Chondrocyte (in vitro differentiated cells): ENCODE results near the gene ATP10A. TPM values are rescaled to one million over a fixed set of nuclear protein-coding genes. Genes with fewer than 3 reads are reported as not detected.

ENCODE experiments used
- DNase-seq: peaks from one replicate; pipeline ENCODE4 v3.0.0; 2021; ENCODE audit warnings: mixed read lengths, low spot score
- H3K27ac Mint-ChIP-seq: one replicate; pipeline ENCODE4 v1.8.0; 2021; ENCODE audit warnings: mild to moderate bottlenecking, moderate library complexity, mixed read lengths; ENCODE audit not compliant: unreplicated experiment
- H3K27me3 Mint-ChIP-seq: 2 replicates; pipeline ENCODE4 v1.8.0; 2021; ENCODE audit warnings: low read depth, mixed read lengths
- H3K36me3 Mint-ChIP-seq: 2 replicates; pipeline ENCODE4 v1.8.0; 2021; ENCODE audit warnings: low read depth, mixed read lengths
- H3K4me1 Mint-ChIP-seq: 2 replicates; pipeline ENCODE4 v1.8.0; 2021; ENCODE audit warnings: low read depth, mild to moderate bottlenecking, mixed read lengths
- H3K4me3 Mint-ChIP-seq: one replicate; pipeline ENCODE4 v1.8.0; 2021; ENCODE audit warnings: mild to moderate bottlenecking, moderate library complexity, mixed read lengths; ENCODE audit not compliant: unreplicated experiment
- H3K9me3 Mint-ChIP-seq: 2 replicates; pipeline ENCODE4 v1.8.0; 2021; ENCODE audit warnings: low read depth, mixed read lengths
- total RNA-seq: library from RNA; stranded (reverse); gene quantifications from 3 replicates; pipeline ENCODE4 v1.2.1, GENCODE V29; 2021
- TF ChIP-seq, protein P1 (sequence below): fragments of 200-600 bp; sonication (generic); IDR thresholded peaks from 2 replicates; pipeline ENCODE4 v1.5.0; 2021; ENCODE audit warnings: antibody characterized with exemption, mild to moderate bottlenecking, moderate library complexity

The ATP10A gene
- total RNA-seq, 1 donor from 2014 or later = 163 TPM

DNA sequence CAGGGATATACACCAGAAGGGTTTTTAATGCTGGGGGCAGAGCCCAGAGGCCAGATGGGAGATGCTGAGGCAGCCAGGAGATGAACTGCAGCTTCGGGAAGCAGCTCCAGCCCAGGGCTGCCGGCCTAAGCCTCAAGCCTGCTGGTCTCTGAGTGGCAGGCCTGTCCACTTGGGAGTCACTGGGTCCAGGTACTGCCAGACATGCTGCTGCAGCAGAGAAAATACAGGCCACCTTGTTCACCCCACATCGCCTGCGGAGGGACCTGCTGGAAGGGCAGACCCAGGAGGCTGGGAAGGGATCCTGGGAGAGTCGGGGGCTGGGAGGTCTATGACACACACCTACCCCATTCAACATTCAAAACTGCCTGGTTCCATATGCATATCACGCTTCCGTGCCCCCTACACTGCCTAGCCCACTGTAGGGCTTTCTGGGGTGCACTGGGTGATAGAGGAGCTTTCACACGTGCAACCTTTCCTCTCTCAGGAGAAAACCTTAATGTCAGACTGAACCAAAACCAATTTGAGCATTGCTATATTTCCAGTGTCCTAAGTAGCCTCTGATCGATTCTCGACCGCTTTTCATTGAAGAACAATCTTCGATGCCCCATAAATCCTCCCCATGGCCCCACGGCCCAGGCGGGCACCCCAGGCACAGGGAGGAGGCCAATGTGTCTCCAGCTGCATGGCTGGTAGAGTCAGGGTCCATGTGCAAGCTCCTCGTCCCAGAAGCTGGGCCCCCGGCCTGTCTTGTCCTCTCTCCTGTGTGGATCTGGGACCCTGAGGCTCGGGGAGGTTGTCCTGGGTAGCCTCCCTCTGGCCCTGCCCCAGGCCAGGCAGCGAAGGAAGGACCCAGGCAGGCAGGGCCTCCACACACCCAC lies 147.4 kb downstream of the ATP10A start:
- no peaks in the 10 kb centered on the region for H3K27me3 Mint-ChIP-seq
- H3K27ac Mint-ChIP-seq = peak overlapping the region; percentile 41

DNA sequence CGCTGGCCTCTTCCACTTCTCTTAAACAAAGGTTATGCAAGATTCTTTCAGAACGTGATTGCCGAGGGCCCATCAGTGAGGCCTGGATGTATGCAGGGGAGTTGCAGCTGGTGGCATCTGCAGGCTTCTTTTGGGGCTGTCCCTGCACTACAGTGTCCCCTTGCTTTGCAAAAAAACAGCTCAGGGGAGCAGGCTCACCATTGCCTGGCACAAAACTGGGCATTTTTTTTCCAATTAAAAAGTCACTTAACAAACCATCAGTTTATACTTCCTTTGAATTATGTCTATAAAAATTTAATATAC lies 148.6 kb downstream of the ATP10A start:
- Mint-ChIP-seq H3K4me3 (no peak overlapping the region), H3K27me3 (no peaks in the 10 kb centered on the region), H3K36me3 (peaks cover 41% of the 10 kb centered on the region), H3K4me1 (peaks cover 38% of the 10 kb centered on the region), H3K9me3 (no peaks in the 10 kb centered on the region), H3K27ac (no peak overlapping the region)
- peak; percentile 47 for DNase-seq
- TF ChIP-seq, protein P1, sequence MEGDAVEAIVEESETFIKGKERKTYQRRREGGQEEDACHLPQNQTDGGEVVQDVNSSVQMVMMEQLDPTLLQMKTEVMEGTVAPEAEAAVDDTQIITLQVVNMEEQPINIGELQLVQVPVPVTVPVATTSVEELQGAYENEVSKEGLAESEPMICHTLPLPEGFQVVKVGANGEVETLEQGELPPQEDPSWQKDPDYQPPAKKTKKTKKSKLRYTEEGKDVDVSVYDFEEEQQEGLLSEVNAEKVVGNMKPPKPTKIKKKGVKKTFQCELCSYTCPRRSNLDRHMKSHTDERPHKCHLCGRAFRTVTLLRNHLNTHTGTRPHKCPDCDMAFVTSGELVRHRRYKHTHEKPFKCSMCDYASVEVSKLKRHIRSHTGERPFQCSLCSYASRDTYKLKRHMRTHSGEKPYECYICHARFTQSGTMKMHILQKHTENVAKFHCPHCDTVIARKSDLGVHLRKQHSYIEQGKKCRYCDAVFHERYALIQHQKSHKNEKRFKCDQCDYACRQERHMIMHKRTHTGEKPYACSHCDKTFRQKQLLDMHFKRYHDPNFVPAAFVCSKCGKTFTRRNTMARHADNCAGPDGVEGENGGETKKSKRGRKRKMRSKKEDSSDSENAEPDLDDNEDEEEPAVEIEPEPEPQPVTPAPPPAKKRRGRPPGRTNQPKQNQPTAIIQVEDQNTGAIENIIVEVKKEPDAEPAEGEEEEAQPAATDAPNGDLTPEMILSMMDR = no peak

More for the DNA sequence above, 147.4 kb downstream of the ATP10A start:
- Mint-ChIP-seq H3K36me3 (peaks cover 46% of the 10 kb centered on the region), H3K4me3 (no peak overlapping the region), H3K9me3 (no peaks in the 10 kb centered on the region), H3K4me1 (peaks cover 37% of the 10 kb centered on the region)
- DNase-seq = peak; percentile 88
- TF ChIP-seq, protein P1 = no peak

DNA sequence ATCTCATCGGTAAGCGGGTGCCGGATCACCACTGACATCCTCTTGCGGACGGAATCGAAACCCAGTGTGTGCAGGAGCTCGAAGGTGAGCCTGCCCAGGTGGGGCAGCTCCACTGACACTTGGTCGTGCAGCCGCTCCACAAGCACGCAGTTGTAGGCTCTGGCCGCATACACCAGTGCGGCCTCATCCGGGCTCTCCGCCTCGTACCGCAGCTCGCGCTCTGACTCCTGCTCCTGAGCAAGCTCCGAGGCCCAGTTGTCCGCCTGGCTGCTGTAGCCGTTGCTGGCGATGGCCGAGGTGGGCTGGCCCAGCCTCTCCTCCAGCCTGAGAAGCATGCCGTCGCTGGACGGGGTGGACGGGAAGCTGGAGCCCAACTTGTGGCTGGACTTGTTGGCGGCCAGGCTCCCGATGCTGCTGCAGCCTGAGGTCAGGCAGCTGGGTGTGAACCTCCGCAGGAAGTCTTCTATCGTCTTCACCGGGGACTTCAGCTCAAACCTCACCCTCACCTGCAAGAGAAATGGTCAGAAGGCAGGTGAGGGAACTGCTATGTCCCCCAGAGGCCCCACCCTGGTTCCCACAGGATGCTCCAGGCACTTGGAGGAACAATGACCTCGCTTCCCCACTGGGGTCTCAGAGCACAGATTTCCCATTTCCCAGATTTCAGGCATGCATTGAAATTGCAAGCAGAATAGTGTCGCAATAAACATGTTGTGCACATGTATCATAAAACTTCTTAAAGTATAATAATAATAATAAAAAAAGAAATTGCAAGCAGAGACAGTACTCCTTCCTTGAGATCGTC lies 149.2 kb downstream of the ATP10A start:
- Mint-ChIP-seq H3K27ac (peak overlapping the region; percentile 17), H3K36me3 (peaks cover 42% of the 10 kb centered on the region), H3K27me3 (no peaks in the 10 kb centered on the region), H3K4me3 (no peak overlapping the region), H3K9me3 (no peaks in the 10 kb centered on the region), H3K4me1 (peaks cover 40% of the 10 kb centered on the region)
- DNase-seq = peak; percentile 83
- TF ChIP-seq, protein P1 = no peak

DNA sequence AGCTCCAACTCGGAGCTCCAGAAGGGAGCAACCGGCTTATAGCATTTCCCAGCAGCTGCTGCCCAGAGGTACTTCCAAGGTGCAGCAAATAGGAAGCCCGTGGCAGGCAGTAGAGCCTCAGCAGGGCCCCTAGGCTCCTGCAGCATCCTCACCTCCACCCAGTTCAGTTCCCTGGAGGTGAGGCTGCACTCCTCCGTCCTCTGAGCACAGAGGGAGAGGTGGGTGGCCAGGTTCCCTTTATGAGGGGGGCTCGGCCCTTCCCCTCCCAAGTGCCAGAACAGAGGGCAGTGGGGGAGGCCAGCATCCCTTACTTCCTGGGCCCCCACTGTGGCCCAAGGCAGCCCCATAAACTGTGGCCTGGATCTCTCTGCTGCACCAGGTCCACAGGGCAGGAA lies 150.2 kb downstream of the ATP10A start:
- Mint-ChIP-seq H3K36me3 (peaks cover 42% of the 10 kb centered on the region), H3K27me3 (no peaks in the 10 kb centered on the region), H3K4me1 (peaks cover 39% of the 10 kb centered on the region), H3K9me3 (no peaks in the 10 kb centered on the region), H3K4me3 (no peak overlapping the region), H3K27ac (no peak overlapping the region)
- TF ChIP-seq, protein P1 = no peak
- peak; percentile 52 for DNase-seq

GRCh38 chr15:25712192-25712960 lies 150.8 kb downstream of the ATP10A start:
- DNase-seq = peak; percentile 54
- TF ChIP-seq, protein P1 = no peak
- Mint-ChIP-seq H3K27me3 (no peaks in the 10 kb centered on the region), H3K36me3 (peaks cover 41% of the 10 kb centered on the region), H3K4me3 (no peak overlapping the region), H3K4me1 (peaks cover 34% of the 10 kb centered on the region), H3K27ac (peak overlapping the region; percentile 65), H3K9me3 (no peaks in the 10 kb centered on the region)
